ENCODE measurements around the gene SMOC2. TPM values are rescaled to one million over a fixed set of nuclear protein-coding genes. Genes with fewer than 3 reads are reported as not detected.

Gene SMOC2
- polyA plus RNA-seq, 1 experiment: not detected

- Histone ChIP-seq H3K9me3 (ENCODE audit: control insufficient read depth, insufficient read depth, low read length) (peaks cover 79% of the 10 kb centered on the region), H3K27ac (ENCODE audit: low read depth, low read length) (no peak overlapping the region), H3K4me3 (ENCODE audit: low read depth, low read length) (no peak overlapping the region), H3K27me3 (ENCODE audit: control insufficient read depth, insufficient read depth, low read length) (no peaks in the 10 kb centered on the region)
- POLR2A ChIA-PET: no interaction called here
- no peak for DNase-seq (ENCODE audit: low read depth, low spot score)
- CTCF ChIA-PET: no interaction called here
- TF ChIP-seq CTCF (IDR thresholded peaks at IDR 0.05; ENCODE audit: low read depth, low read length): no peak
Measured at GRCh38 chr6:168538892-168539811, 98.2 kb downstream of the SMOC2 start.

GRCh38 chr6:168540713-168541291 is 99.8 kb downstream of the SMOC2 start:
- Histone ChIP-seq H3K27me3 (ENCODE audit: control insufficient read depth, insufficient read depth, low read length) (no peaks in the 10 kb centered on the region), H3K27ac (ENCODE audit: low read depth, low read length) (no peak overlapping the region), H3K4me3 (ENCODE audit: low read depth, low read length) (no peak overlapping the region), H3K9me3 (ENCODE audit: control insufficient read depth, insufficient read depth, low read length) (peaks cover 80% of the 10 kb centered on the region)
- DNase-seq (ENCODE audit: low read depth, low spot score): no peak
- ChIA-PET POLR2A (no interaction called here), CTCF (no interaction called here)
- no peak for TF ChIP-seq CTCF (IDR thresholded peaks at IDR 0.05; ENCODE audit: low read depth, low read length)

GRCh38 chr6:168541307-168541706 is 100.3 kb downstream of the SMOC2 start:
- ChIA-PET CTCF (no interaction called here), POLR2A (no interaction called here)
- Histone ChIP-seq H3K9me3 (ENCODE audit: control insufficient read depth, insufficient read depth, low read length) (peaks cover 77% of the 10 kb centered on the region), H3K27ac (ENCODE audit: low read depth, low read length) (no peak overlapping the region), H3K27me3 (ENCODE audit: control insufficient read depth, insufficient read depth, low read length) (no peaks in the 10 kb centered on the region), H3K4me3 (ENCODE audit: low read depth, low read length) (no peak overlapping the region)
- TF ChIP-seq CTCF (IDR thresholded peaks at IDR 0.05; ENCODE audit: low read depth, low read length): no peak
- DNase-seq (ENCODE audit: low read depth, low spot score): no peak

- H3K9me3 ChIP-seq (ENCODE audit: control insufficient read depth, insufficient read depth, low read length): peaks cover 75% of the 10 kb centered on the region
- H3K27ac ChIP-seq (ENCODE audit: low read depth, low read length): no peak overlapping the region
- no peaks in the 10 kb centered on the region for H3K27me3 ChIP-seq (ENCODE audit: control insufficient read depth, insufficient read depth, low read length)
- no peak overlapping the region for H3K4me3 ChIP-seq (ENCODE audit: low read depth, low read length)
- no peak for DNase-seq (ENCODE audit: low read depth, low spot score)
- TF ChIP-seq CTCF (IDR thresholded peaks at IDR 0.05; ENCODE audit: low read depth, low read length): no peak
- ChIA-PET CTCF (no interaction called here), POLR2A (no interaction called here)
Measured at GRCh38 chr6:168542301-168542700, 101.3 kb downstream of the SMOC2 start.

GRCh38 chr6:168545428-168545827 is 104.4 kb downstream of the SMOC2 start:
- POLR2A ChIA-PET: no interaction called here

More at GRCh38 chr6:168545428-168545827, 104.4 kb downstream of the SMOC2 start:
- no peak for TF ChIP-seq CTCF (IDR thresholded peaks at IDR 0.05; ENCODE audit: low read depth, low read length)
- Histone ChIP-seq H3K27me3 (ENCODE audit: control insufficient read depth, insufficient read depth, low read length) (no peaks in the 10 kb centered on the region), H3K9me3 (ENCODE audit: control insufficient read depth, insufficient read depth, low read length) (peaks cover 52% of the 10 kb centered on the region), H3K27ac (ENCODE audit: low read depth, low read length) (no peak overlapping the region), H3K4me3 (ENCODE audit: low read depth, low read length) (no peak overlapping the region)
- CTCF ChIA-PET: no interaction called here
- no peak for DNase-seq (ENCODE audit: low read depth, low spot score)
